HG02623 (cell line): ENCODE data around the gene EXOC3L2.
"Not testable (repeated sequence)": the region's sequence is repeated elsewhere in the genome, so short reads cannot be mapped to it uniquely, and the experiment has no call there.

ENCODE experiments used
- ATAC-seq: cut with Tn5 transposase; IDR thresholded peaks from one replicate; pipeline ENCODE4 v1.9.1; 2021; ENCODE audit warnings: moderate library complexity; ENCODE audit not compliant: unreplicated experiment

EXOC3L2 gene

GRCh38 chr19:45256836-45257235, 11.6 kb upstream of the EXOC3L2 start:
- ATAC-seq = no peak

- ATAC-seq = no peak
Measured at GRCh38 chr19:45255611-45256157, 10.5 kb upstream of the EXOC3L2 start.

GRCh38 chr19:45254044-45254531, 8.9 kb upstream of the EXOC3L2 start:
- ATAC-seq = no peak

- ATAC-seq = no peak
Measured at GRCh38 chr19:45253396-45254027, 8.3 kb upstream of the EXOC3L2 start.

GRCh38 chr19:45251452-45252354, 6.5 kb upstream of the EXOC3L2 start:
- no peak for ATAC-seq

- ATAC-seq = no peak
Measured at GRCh38 chr19:45250832-45251451, 5.7 kb upstream of the EXOC3L2 start, which contains the start of gene MARK4. TSS of gene MARK4 (plus strand) at chr19:45251271. CDS start at chr19:45251589, 318 bp downstream.

- ATAC-seq = no peak
Measured at GRCh38 chr19:45250216-45250831, 5.1 kb upstream of the EXOC3L2 start.

GRCh38 chr19:45249261-45250033, 4.2 kb upstream of the EXOC3L2 start:
- ATAC-seq = no peak

GRCh38 chr19:45247136-45247535, 1.9 kb upstream of the EXOC3L2 start:
- ATAC-seq = no peak

GRCh38 chr19:45245826-45246225, 619 bp upstream of the EXOC3L2 start:
- no peak for ATAC-seq

- ATAC-seq = no peak
Measured at GRCh38 chr19:45244133-45244794, 943 bp downstream of the EXOC3L2 start.

GRCh38 chr19:45243144-45243732, 2.0 kb downstream of the EXOC3L2 start:
- no peak for ATAC-seq

GRCh38 chr19:45238556-45238955, 6.7 kb downstream of the EXOC3L2 start:
- ATAC-seq = no peak

GRCh38 chr19:45235485-45235884, 9.7 kb downstream of the EXOC3L2 start:
- no peak for ATAC-seq

GRCh38 chr19:45234089-45234869, 10.9 kb downstream of the EXOC3L2 start:
- no peak for ATAC-seq

- ATAC-seq = no peak
Measured at GRCh38 chr19:45231891-45232290, 13.3 kb downstream of the EXOC3L2 start.

- not testable (repeated sequence) for ATAC-seq
Measured at GRCh38 chr19:45229056-45229455, 16.2 kb downstream of the EXOC3L2 start.

GRCh38 chr19:45224645-45225044, 20.6 kb downstream of the EXOC3L2 start:
- ATAC-seq = no peak
